ENCODE results near the gene MRPS18A.
"Not testable (repeated sequence)": the region's sequence is repeated elsewhere in the genome, so short reads cannot be mapped to it uniquely, and the experiment has no call there.

Gene MRPS18A

GRCh38 chr6:43668151-43669028 is 19.2 kb downstream of the MRPS18A start:
- Histone ChIP-seq H3K4me1 (peaks cover 19% of the 10 kb centered on the region), H3K9me3 (no peaks in the 10 kb centered on the region), H3K36me3 (peaks cover 22% of the 10 kb centered on the region), H3K4me3 (ENCODE audit: low read depth, low read length) (peak overlapping the region; percentile 36), H3K27me3 (no peaks in the 10 kb centered on the region)
- DNase-seq, result peak; percentile 77
- peak; percentile 77 for TF ChIP-seq CTCF (IDR thresholded peaks at IDR 0.05; ENCODE audit: low read depth, low read length)

GRCh38 chr6:43667245-43668150 is 20.1 kb downstream of the MRPS18A start:
- peak; percentile 90 for TF ChIP-seq CTCF (IDR thresholded peaks at IDR 0.05; ENCODE audit: low read depth, low read length)
- peak; percentile 81 for DNase-seq
- Histone ChIP-seq H3K9me3 (no peaks in the 10 kb centered on the region), H3K27me3 (no peaks in the 10 kb centered on the region), H3K36me3 (peaks cover 17% of the 10 kb centered on the region), H3K4me3 (ENCODE audit: low read depth, low read length) (peak overlapping the region; percentile 36), H3K4me1 (peaks cover 19% of the 10 kb centered on the region)

GRCh38 chr6:43666196-43666920 is 21.2 kb downstream of the MRPS18A start:
- H3K27me3 ChIP-seq, result no peaks in the 10 kb centered on the region
- peaks cover 19% of the 10 kb centered on the region for H3K4me1 ChIP-seq
- H3K4me3 ChIP-seq (ENCODE audit: low read depth, low read length), result no peak overlapping the region
- peaks cover 5% of the 10 kb centered on the region for H3K36me3 ChIP-seq
- no peak for DNase-seq
- H3K9me3 ChIP-seq, result no peaks in the 10 kb centered on the region
- TF ChIP-seq CTCF (IDR thresholded peaks at IDR 0.05; ENCODE audit: low read depth, low read length), result no peak

- Histone ChIP-seq H3K9me3 (peaks cover 7% of the 10 kb centered on the region), H3K36me3 (no peaks in the 10 kb centered on the region), H3K27me3 (no peaks in the 10 kb centered on the region), H3K4me1 (peaks cover 19% of the 10 kb centered on the region), H3K4me3 (ENCODE audit: low read depth, low read length) (no peak overlapping the region)
- DNase-seq, result no peak
- TF ChIP-seq CTCF (IDR thresholded peaks at IDR 0.05; ENCODE audit: low read depth, low read length), result no peak
Measured at GRCh38 chr6:43665376-43665775, 22.2 kb downstream of the MRPS18A start.

- H3K36me3 ChIP-seq; H3K27me3 ChIP-seq; H3K4me3 ChIP-seq (ENCODE audit: low read depth, low read length); DNase-seq; H3K4me1 ChIP-seq; H3K9me3 ChIP-seq: not testable (repeated sequence)
Measured at GRCh38 chr6:43662948-43663347, 24.6 kb downstream of the MRPS18A start.

GRCh38 chr6:43658161-43658560 is 29.4 kb downstream of the MRPS18A start:
- no peaks in the 10 kb centered on the region for H3K4me1 ChIP-seq
- TF ChIP-seq CTCF (IDR thresholded peaks at IDR 0.05; ENCODE audit: low read depth, low read length), result no peak
- peaks cover 7% of the 10 kb centered on the region for H3K9me3 ChIP-seq
- no peaks in the 10 kb centered on the region for H3K36me3 ChIP-seq
- DNase-seq, result no peak
- H3K4me3 ChIP-seq (ENCODE audit: low read depth, low read length), result no peak overlapping the region
- H3K27me3 ChIP-seq, result no peaks in the 10 kb centered on the region
